HepG2 (cell line): ENCODE results near the gene SLC26A5. TPM values are rescaled to one million over a fixed set of nuclear protein-coding genes. Genes with fewer than 3 reads are reported as not detected.
A peak's percentile ranks its signal among the peaks of the same experiment; 100 is the strongest.

Experiments used
- CC2D1A ChIP-seq: sonication (generic); formaldehyde crosslinking; IDR thresholded peaks from 2 replicates; pipeline ENCODE4 v1.8.1; 2023; ENCODE audit warnings: mild to moderate bottlenecking, missing genetic modification reagents
- FOXK1 ChIP-seq: sonication (generic); formaldehyde crosslinking; IDR thresholded peaks from 2 replicates; pipeline ENCODE4 v1.4.0; 2020; ENCODE audit warnings: low read depth, missing genetic modification reagents, borderline replicate concordance
- HMGXB3 ChIP-seq: sonication (generic); formaldehyde crosslinking; IDR thresholded peaks from 2 replicates; pipeline ENCODE4 v1.4.0; 2020; ENCODE audit warnings: missing genetic modification reagents, borderline replicate concordance
- HOMEZ ChIP-seq: IDR thresholded peaks from 2 replicates; pipeline ENCODE4 v1.6.1; 2016; ENCODE audit warnings: low read depth
- PRMT3 ChIP-seq: sonication (generic); formaldehyde crosslinking; IDR thresholded peaks from 2 replicates; pipeline ENCODE4 v1.8.1; 2022; ENCODE audit warnings: low read depth, mild to moderate bottlenecking, moderate library complexity, missing genetic modification reagents, borderline replicate concordance
- TERF1 ChIP-seq: sonication (generic); formaldehyde crosslinking; IDR thresholded peaks from 2 replicates; pipeline ENCODE4 v1.8.0; 2022; ENCODE audit warnings: mild to moderate bottlenecking, missing genetic modification reagents, moderate library complexity
- TFAP4 ChIP-seq: sonication (generic); IDR thresholded peaks from 2 replicates; pipeline ENCODE4 v1.6.1; 2016; ENCODE audit warnings: low read depth, borderline replicate concordance
- ZNF775 ChIP-seq: sonication (generic); formaldehyde crosslinking; IDR thresholded peaks from 2 replicates; pipeline ENCODE4 v1.4.0; 2020; ENCODE audit warnings: missing genetic modification reagents, mild to moderate bottlenecking, moderate library complexity, borderline replicate concordance
- ZSCAN12 ChIP-seq: sonication (generic); formaldehyde crosslinking; IDR thresholded peaks from 2 replicates; pipeline ENCODE4 v1.9.0; 2021; ENCODE audit warnings: mild to moderate bottlenecking, missing genetic modification reagents
- polyA plus RNA-seq, 8 experiments: library from polyadenylated mRNA; depleted of rRNA in 3 of 8; stranded (reverse) in 7 of 8; unstranded in 1 of 8; fragments of >200 nt; fragmentation: Illumina TruSeq in 4 of 8; extraction: Trizol in 4 of 8; gene quantifications; 2 replicates each; pipeline versions ENCODE4 v1.2.1 to v1.2.3, GENCODE V29; 2011 to 2016; ENCODE audit warnings: low read depth in 4 of 8, missing spikeins in 1 of 8, mixed read lengths in 1 of 8; ENCODE audit not compliant: insufficient read depth in 1 of 8
- total RNA-seq, 5 experiments: library from RNA; depleted of rRNA; stranded (reverse); fragments of >200 nt; fragmentation: Illumina TruSeq; extraction: Trizol; gene quantifications; 2 replicates each; pipeline ENCODE4 v1.2.3, GENCODE V29; 2016; ENCODE audit warnings: low read depth in 1 of 5
- TF ChIP-seq, protein P1 (sequence below): sonication (generic); formaldehyde crosslinking; IDR thresholded peaks from 2 replicates; pipeline ENCODE4 v1.4.0; 2020; ENCODE audit warnings: missing genetic modification reagents
- TF ChIP-seq, protein P2 (sequence below): sonication (generic); formaldehyde crosslinking; conservative IDR thresholded peaks from 2 replicates; pipeline ENCODE4 v1.8.1; 2023; ENCODE audit warnings: missing genetic modification reagents

SLC26A5 gene
- total and polyA plus RNA-seq, 2 of the 13 experiments (the other 11 are each of a cell fraction or from before 2014, with no cell fraction given), result 0.08 to 0.11 TPM

DNA sequence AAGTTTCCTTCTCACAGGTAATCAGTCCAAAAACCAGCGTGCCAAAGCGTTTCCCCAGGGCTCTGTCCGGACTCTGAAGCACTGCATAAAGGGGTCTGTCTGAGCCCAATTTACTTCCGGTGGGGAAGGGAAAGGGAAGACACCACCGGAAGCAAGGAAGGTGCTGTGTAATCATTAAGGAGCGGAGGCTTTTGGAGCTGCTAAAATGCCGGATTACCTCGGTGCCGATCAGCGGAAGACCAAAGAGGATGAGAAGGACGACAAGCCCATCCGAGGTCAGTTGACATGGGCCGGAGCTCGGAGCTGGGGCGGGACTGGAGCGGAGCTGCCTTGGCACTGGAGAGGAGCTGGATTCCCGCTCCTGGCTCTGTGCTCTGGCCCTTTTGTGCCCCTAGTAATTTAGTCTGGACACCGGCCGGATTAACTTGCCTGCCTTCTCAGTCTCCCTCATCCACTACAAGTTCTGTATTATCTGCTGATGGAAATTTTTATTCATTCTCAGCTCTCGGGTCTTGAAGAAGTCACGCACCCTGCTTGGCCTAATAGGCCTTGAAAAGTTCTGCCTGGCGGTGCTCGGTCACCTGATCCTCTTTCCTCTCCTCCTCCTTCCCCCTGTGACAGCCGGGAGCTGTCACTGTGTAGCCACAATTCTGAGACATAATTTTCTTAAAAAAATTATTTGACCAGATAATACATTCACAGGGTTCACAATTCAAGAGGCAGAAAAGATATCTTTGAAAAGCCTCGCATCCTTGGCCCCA is 98.3 kb downstream of the SLC26A5 start, which contains the start of gene PSMC2 (continued):
- TF ChIP-seq, protein P1, sequence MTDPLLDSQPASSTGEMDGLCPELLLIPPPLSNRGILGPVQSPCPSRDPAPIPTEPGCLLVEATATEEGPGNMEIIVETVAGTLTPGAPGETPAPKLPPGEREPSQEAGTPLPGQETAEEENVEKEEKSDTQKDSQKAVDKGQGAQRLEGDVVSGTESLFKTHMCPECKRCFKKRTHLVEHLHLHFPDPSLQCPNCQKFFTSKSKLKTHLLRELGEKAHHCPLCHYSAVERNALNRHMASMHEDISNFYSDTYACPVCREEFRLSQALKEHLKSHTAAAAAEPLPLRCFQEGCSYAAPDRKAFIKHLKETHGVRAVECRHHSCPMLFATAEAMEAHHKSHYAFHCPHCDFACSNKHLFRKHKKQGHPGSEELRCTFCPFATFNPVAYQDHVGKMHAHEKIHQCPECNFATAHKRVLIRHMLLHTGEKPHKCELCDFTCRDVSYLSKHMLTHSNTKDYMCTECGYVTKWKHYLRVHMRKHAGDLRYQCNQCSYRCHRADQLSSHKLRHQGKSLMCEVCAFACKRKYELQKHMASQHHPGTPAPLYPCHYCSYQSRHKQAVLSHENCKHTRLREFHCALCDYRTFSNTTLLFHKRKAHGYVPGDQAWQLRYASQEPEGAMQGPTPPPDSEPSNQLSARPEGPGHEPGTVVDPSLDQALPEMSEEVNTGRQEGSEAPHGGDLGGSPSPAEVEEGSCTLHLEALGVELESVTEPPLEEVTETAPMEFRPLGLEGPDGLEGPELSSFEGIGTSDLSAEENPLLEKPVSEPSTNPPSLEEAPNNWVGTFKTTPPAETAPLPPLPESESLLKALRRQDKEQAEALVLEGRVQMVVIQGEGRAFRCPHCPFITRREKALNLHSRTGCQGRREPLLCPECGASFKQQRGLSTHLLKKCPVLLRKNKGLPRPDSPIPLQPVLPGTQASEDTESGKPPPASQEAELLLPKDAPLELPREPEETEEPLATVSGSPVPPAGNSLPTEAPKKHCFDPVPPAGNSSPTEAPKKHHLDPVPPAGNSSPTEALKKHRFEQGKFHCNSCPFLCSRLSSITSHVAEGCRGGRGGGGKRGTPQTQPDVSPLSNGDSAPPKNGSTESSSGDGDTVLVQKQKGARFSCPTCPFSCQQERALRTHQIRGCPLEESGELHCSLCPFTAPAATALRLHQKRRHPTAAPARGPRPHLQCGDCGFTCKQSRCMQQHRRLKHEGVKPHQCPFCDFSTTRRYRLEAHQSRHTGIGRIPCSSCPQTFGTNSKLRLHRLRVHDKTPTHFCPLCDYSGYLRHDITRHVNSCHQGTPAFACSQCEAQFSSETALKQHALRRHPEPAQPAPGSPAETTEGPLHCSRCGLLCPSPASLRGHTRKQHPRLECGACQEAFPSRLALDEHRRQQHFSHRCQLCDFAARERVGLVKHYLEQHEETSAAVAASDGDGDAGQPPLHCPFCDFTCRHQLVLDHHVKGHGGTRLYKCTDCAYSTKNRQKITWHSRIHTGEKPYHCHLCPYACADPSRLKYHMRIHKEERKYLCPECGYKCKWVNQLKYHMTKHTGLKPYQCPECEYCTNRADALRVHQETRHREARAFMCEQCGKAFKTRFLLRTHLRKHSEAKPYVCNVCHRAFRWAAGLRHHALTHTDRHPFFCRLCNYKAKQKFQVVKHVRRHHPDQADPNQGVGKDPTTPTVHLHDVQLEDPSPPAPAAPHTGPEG (CRISPR knock-in tag), result peak; percentile 43; the same call in 1 of the 2 replicates
- peak; percentile 71 for TF ChIP-seq HMGXB3 (CRISPR knock-in tag)
- TF ChIP-seq TERF1 (CRISPR knock-in tag), result no peak
- TF ChIP-seq PRMT3 (CRISPR knock-in tag), result no peak
- no peak for TF ChIP-seq HOMEZ
- TF ChIP-seq, protein P2, sequence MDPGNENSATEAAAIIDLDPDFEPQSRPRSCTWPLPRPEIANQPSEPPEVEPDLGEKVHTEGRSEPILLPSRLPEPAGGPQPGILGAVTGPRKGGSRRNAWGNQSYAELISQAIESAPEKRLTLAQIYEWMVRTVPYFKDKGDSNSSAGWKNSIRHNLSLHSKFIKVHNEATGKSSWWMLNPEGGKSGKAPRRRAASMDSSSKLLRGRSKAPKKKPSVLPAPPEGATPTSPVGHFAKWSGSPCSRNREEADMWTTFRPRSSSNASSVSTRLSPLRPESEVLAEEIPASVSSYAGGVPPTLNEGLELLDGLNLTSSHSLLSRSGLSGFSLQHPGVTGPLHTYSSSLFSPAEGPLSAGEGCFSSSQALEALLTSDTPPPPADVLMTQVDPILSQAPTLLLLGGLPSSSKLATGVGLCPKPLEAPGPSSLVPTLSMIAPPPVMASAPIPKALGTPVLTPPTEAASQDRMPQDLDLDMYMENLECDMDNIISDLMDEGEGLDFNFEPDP (CRISPR knock-in tag), result no peak
- no peak for TF ChIP-seq ZNF775 (CRISPR knock-in tag)
- TF ChIP-seq TFAP4, result peak; percentile 39; the same call in 1 of the 2 replicates
- no peak for TF ChIP-seq CC2D1A
- no peak for TF ChIP-seq ZSCAN12 (CRISPR knock-in tag)
- TF ChIP-seq FOXK1 (CRISPR knock-in tag), result peak; percentile 82; the same call in 1 of the 2 replicates
